Skeletal muscle satellite cell (primary cell): ENCODE results near the gene PHF11.

Experiments used
- H3K27me3 ChIP-seq: 2 replicates; pipeline ENCODE4 v1.7.0; 2013; ENCODE audit warnings: low read length; ENCODE audit not compliant: control insufficient read depth, insufficient read depth
- H3K36me3 ChIP-seq: 2 replicates; pipeline ENCODE4 v1.7.0; 2013; ENCODE audit warnings: mild to moderate bottlenecking, control low read depth, low read length; ENCODE audit not compliant: insufficient read depth
- H3K4me1 ChIP-seq: 2 replicates; pipeline ENCODE4 v1.7.0; 2013; ENCODE audit warnings: low read length; ENCODE audit not compliant: control insufficient read depth, insufficient read depth
- H3K4me2 ChIP-seq: 2 replicates; pipeline ENCODE4 v1.7.0; 2013; ENCODE audit warnings: mild to moderate bottlenecking, low read length
- H3K4me3 ChIP-seq: 2 replicates; pipeline ENCODE4 v1.7.0; 2013; ENCODE audit warnings: low read length
- H3K9ac ChIP-seq: 2 replicates; pipeline ENCODE4 v1.7.0; 2013; ENCODE audit warnings: mild to moderate bottlenecking, low read depth, low read length, moderate library complexity
- H3K9me3 ChIP-seq: replicated peaks from 2 replicates; pipeline ENCODE4 v1.7.0; 2013; ENCODE audit warnings: mild to moderate bottlenecking, control low read depth, low read length

The PHF11 gene

DNA sequence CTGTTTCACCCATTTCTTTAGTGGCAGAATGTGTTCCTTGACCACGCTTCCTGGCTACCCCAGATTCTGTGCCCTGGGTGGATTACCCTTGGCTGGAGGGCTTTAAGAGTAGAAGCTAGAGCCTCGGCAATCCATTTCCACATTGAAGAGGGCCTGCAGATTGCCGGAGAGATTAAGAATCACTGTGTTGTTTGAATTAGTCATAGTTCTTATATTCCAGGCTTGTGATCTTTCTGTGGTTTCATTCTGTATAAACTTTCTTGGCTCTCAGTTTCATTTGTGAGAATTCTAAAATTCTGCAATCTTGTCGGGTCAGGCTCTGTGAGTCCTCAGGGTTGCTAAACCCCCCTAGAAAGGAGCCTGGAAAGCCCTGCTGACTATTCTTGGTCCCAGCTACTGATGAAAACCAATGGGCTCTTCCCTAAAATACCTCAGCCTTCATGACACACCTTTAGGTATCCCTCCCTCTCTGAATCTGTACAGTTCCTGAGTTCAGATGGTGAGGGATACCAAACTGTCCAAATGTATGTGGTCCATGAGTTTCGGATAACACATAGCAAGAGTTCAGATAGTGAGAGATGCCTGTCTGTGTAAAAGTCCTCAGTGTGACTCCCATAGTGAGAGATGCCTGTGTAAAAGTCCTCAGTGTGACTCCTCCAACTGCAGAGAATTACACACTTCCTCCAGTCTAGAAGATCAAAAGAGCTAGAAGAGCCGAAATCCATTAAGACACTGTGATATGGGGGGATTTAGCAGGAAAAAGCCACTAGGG is 4.3 kb downstream of the PHF11 start:
- Histone ChIP-seq H3K4me2 (peak overlapping the region; percentile 70), H3K4me1 (peaks cover 22% of the 10 kb centered on the region), H3K27me3 (no peaks in the 10 kb centered on the region), H3K4me3 (peak overlapping the region; percentile 8), H3K9ac (peak overlapping the region; percentile 22), H3K9me3 (no peaks in the 10 kb centered on the region), H3K36me3 (no peaks in the 10 kb centered on the region)

- no peak overlapping the region for H3K4me3 ChIP-seq
- H3K9me3 ChIP-seq: no peaks in the 10 kb centered on the region
- H3K4me2 ChIP-seq: no peak overlapping the region
- no peak overlapping the region for H3K9ac ChIP-seq
- H3K36me3 ChIP-seq: peaks cover 3% of the 10 kb centered on the region
- peaks cover 17% of the 10 kb centered on the region for H3K4me1 ChIP-seq
- no peaks in the 10 kb centered on the region for H3K27me3 ChIP-seq
Observed at GRCh38 chr13:49502954-49503353, 7.2 kb downstream of the PHF11 start.

DNA sequence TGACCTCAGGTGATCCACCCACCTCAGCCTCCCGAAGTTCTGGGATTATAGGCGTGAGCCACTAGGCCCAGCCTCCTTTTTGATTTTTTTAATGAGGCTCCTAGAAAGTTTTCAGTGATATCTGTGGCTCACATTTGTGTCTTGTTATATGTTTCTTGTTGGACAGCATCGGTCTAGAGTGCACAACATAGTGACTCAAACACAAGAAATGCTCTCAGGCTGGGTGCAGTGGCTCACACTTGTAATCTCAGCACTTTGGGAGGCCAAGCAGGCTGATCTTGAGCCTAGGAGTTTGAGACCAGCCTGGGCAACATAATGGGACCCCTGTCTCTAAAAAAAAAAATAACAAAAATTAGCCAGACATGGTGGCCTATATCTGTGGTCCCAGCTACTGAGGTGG is 8.2 kb downstream of the PHF11 start:
- Histone ChIP-seq H3K9me3 (no peaks in the 10 kb centered on the region), H3K9ac (no peak overlapping the region), H3K36me3 (peaks cover 3% of the 10 kb centered on the region), H3K4me1 (peaks cover 17% of the 10 kb centered on the region), H3K4me2 (no peak overlapping the region), H3K4me3 (no peak overlapping the region), H3K27me3 (no peaks in the 10 kb centered on the region)

- Histone ChIP-seq H3K9me3 (no peaks in the 10 kb centered on the region), H3K27me3 (no peaks in the 10 kb centered on the region), H3K4me1 (no peaks in the 10 kb centered on the region), H3K36me3 (peaks cover 17% of the 10 kb centered on the region), H3K4me2 (no peak overlapping the region), H3K4me3 (no peak overlapping the region), H3K9ac (no peak overlapping the region)
Observed at GRCh38 chr13:49512578-49512977, 16.8 kb downstream of the PHF11 start.

- Histone ChIP-seq H3K4me2 (no peak overlapping the region), H3K36me3 (peaks cover 26% of the 10 kb centered on the region), H3K9me3 (no peaks in the 10 kb centered on the region), H3K4me3 (no peak overlapping the region), H3K4me1 (no peaks in the 10 kb centered on the region), H3K9ac (no peak overlapping the region), H3K27me3 (no peaks in the 10 kb centered on the region)
Observed at GRCh38 chr13:49516467-49516866, 20.7 kb downstream of the PHF11 start.

DNA sequence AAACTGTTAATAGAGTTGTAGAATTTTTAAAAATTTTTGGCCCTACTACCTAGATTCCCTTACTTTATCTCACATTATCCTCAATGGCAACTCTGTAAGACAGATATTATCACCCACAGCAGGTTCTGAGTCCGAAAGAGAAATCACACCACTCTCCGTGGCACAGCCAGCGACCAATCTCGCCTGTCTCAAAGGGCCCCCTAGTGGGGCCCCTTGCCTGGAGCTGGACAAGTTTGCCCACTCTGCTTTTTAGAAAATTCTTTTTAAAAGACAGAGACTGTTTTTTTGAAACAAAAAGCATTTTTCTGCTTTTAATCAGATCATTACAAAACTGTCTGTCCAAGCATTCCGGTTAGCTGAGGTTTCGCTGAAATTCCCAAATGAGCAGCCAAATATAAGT is 21.7 kb downstream of the PHF11 start:
- H3K4me2 ChIP-seq: no peak overlapping the region
- no peak overlapping the region for H3K9ac ChIP-seq
- no peaks in the 10 kb centered on the region for H3K9me3 ChIP-seq
- peaks cover 27% of the 10 kb centered on the region for H3K36me3 ChIP-seq
- H3K4me3 ChIP-seq: no peak overlapping the region
- H3K27me3 ChIP-seq: no peaks in the 10 kb centered on the region
- H3K4me1 ChIP-seq: no peaks in the 10 kb centered on the region

DNA sequence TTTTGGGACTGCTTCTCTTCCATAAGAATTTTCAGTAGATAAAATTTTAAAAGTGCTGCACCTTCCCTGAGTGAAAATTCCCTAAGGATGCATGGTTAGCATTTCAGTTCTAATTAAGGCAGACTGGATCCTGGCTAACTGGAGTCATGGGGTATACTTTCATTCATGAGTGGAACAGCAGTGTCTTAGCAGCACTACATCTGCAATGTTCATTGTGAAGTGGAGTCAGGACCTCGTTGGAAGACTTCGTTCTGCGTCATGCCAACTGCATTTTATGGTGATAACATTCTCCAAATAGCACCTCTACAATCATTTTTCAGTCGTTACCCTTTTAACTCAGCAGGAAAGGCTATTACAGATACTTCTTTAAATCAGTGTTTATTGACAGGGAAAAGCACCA is 25.5 kb downstream of the PHF11 start:
- Histone ChIP-seq H3K9me3 (no peaks in the 10 kb centered on the region), H3K9ac (no peak overlapping the region), H3K27me3 (no peaks in the 10 kb centered on the region), H3K4me2 (no peak overlapping the region), H3K4me1 (no peaks in the 10 kb centered on the region), H3K36me3 (peaks cover 19% of the 10 kb centered on the region), H3K4me3 (no peak overlapping the region)

GRCh38 chr13:49524740-49525501 is 29.2 kb downstream of the PHF11 start:
- H3K4me3 ChIP-seq: no peak overlapping the region
- H3K9ac ChIP-seq: no peak overlapping the region
- H3K9me3 ChIP-seq: no peaks in the 10 kb centered on the region
- no peaks in the 10 kb centered on the region for H3K4me1 ChIP-seq
- no peaks in the 10 kb centered on the region for H3K27me3 ChIP-seq
- H3K4me2 ChIP-seq: no peak overlapping the region
- peaks cover 33% of the 10 kb centered on the region for H3K36me3 ChIP-seq

- Histone ChIP-seq H3K4me1 (no peaks in the 10 kb centered on the region), H3K4me2 (no peak overlapping the region), H3K9ac (no peak overlapping the region), H3K9me3 (no peaks in the 10 kb centered on the region), H3K4me3 (no peak overlapping the region), H3K27me3 (no peaks in the 10 kb centered on the region), H3K36me3 (peaks cover 20% of the 10 kb centered on the region)
Observed at GRCh38 chr13:49527123-49527522, 31.4 kb downstream of the PHF11 start.

- Histone ChIP-seq H3K4me2 (no peak overlapping the region), H3K27me3 (no peaks in the 10 kb centered on the region), H3K4me3 (no peak overlapping the region), H3K36me3 (peaks cover 25% of the 10 kb centered on the region), H3K4me1 (no peaks in the 10 kb centered on the region), H3K9ac (no peak overlapping the region), H3K9me3 (no peaks in the 10 kb centered on the region)
Observed at GRCh38 chr13:49528161-49528560, 32.4 kb downstream of the PHF11 start.

- H3K4me2 ChIP-seq: no peak overlapping the region
- no peaks in the 10 kb centered on the region for H3K4me1 ChIP-seq
- H3K4me3 ChIP-seq: no peak overlapping the region
- H3K27me3 ChIP-seq: no peaks in the 10 kb centered on the region
- H3K36me3 ChIP-seq: peaks cover 29% of the 10 kb centered on the region
- no peak overlapping the region for H3K9ac ChIP-seq
- no peaks in the 10 kb centered on the region for H3K9me3 ChIP-seq
Observed at GRCh38 chr13:49530457-49530856, 34.7 kb downstream of the PHF11 start.

GRCh38 chr13:49532593-49532992 is 36.8 kb downstream of the PHF11 start:
- Histone ChIP-seq H3K9ac (no peak overlapping the region), H3K4me1 (no peaks in the 10 kb centered on the region), H3K4me2 (no peak overlapping the region), H3K27me3 (no peaks in the 10 kb centered on the region), H3K4me3 (no peak overlapping the region), H3K9me3 (no peaks in the 10 kb centered on the region), H3K36me3 (peaks cover 25% of the 10 kb centered on the region)
